Thoracic aorta (tissue), 2 donors: ENCODE data around the gene PAX2. TPM values are rescaled to one million over a fixed set of nuclear protein-coding genes. Genes with fewer than 3 reads are reported as not detected.

ENCODE experiments used
- ATAC-seq: fragments of 150-250 bp; one replicate; pipeline ENCODE4 v1.8.0; 2017; ENCODE audit warnings: low read depth; ENCODE audit not compliant: insufficient number of reproducible peaks, low FRiP score
- DNase-seq: peaks from one replicate; pipeline ENCODE4 v3.0.0-alpha.2; 2020; ENCODE audit warnings: low spot score
- H3K27ac ChIP-seq, 2 donors: fragments of 200-600 bp; sonication (generic); 1 replicate in 1 of 2; 2 replicates in 1 of 2; pipeline ENCODE4 v1.5.1; 2016; ENCODE audit warnings: mild to moderate bottlenecking in 2 of 2, moderate library complexity in 2 of 2
- H3K27me3 ChIP-seq: fragments of 200-600 bp; sonication (generic); replicated peaks from 2 replicates; pipeline ENCODE4 v1.6.0; 2016; ENCODE audit warnings: mild to moderate bottlenecking; ENCODE audit not compliant: insufficient read depth
- H3K36me3 ChIP-seq: fragments of 200-600 bp; sonication (generic); one replicate; pipeline ENCODE4 v1.5.1; 2016
- H3K4me1 ChIP-seq, 2 donors: fragments of 200-600 bp; sonication (generic); 1 replicate in 1 of 2; 2 replicates in 1 of 2; pipeline versions ENCODE4 v1.5.1 to v1.6.0; 2016; ENCODE audit warnings: low read depth in 2 of 2, mild to moderate bottlenecking in 1 of 2; ENCODE audit not compliant: control insufficient read depth in 1 of 2
- H3K4me3 ChIP-seq: fragments of 200-600 bp; sonication (generic); 2 replicates; pipeline ENCODE4 v1.5.1; 2016; ENCODE audit warnings: mild to moderate bottlenecking
- H3K9me3 ChIP-seq: fragments of 200-600 bp; sonication (generic); 2 replicates; pipeline ENCODE4 v1.5.1; 2016
- CTCF ChIP-seq: fragments of 200-600 bp; sonication (generic); IDR thresholded peaks from one replicate; pipeline ENCODE4 v1.5.1; 2019; ENCODE audit warnings: antibody characterized with exemption
- total RNA-seq, 2 donors: library from RNA; depleted of rRNA; stranded (reverse); fragments of >200 nt; gene quantifications; one replicate each; pipeline versions ENCODE4 v1.1.0 to v1.2.3, GENCODE V29; 2016

Gene PAX2
- total RNA-seq, 2 donors from 2014 or later: not detected

- Histone ChIP-seq H3K4me3 (no peak overlapping the region), H3K4me1 (no peaks in the 10 kb centered on the region), H3K9me3 (peaks cover 4% of the 10 kb centered on the region), H3K27ac (no peak overlapping the region), H3K27me3 (no peaks in the 10 kb centered on the region), H3K36me3 (no peaks in the 10 kb centered on the region)
- TF ChIP-seq CTCF: no peak
- no peak for DNase-seq
- no peak for ATAC-seq
These were observed 93.6 kb downstream of the PAX2 start for GRCh38 chr10:100838986-100839385.

GRCh38 chr10:100841528-100841927 is 96.1 kb downstream of the PAX2 start:
- Histone ChIP-seq H3K27me3 (peaks cover 7% of the 10 kb centered on the region), H3K9me3 (peaks cover 4% of the 10 kb centered on the region), H3K4me1 (no peaks in the 10 kb centered on the region), H3K27ac (no peak overlapping the region), H3K36me3 (no peaks in the 10 kb centered on the region), H3K4me3 (no peak overlapping the region)
- no peak for ATAC-seq
- DNase-seq: no peak
- no peak for TF ChIP-seq CTCF

GRCh38 chr10:100847440-100847839 is 102.1 kb downstream of the PAX2 start:
- H3K27ac ChIP-seq: no peak overlapping the region
- no peak for TF ChIP-seq CTCF
- H3K27me3 ChIP-seq: peaks cover 7% of the 10 kb centered on the region
- H3K4me3 ChIP-seq: no peak overlapping the region
- ATAC-seq (no peak), DNase-seq (no peak)
- no peaks in the 10 kb centered on the region for H3K36me3 ChIP-seq
- H3K4me1 ChIP-seq: no peaks in the 10 kb centered on the region
- no peaks in the 10 kb centered on the region for H3K9me3 ChIP-seq

- Histone ChIP-seq H3K9me3 (no peaks in the 10 kb centered on the region), H3K27me3 (peaks cover 7% of the 10 kb centered on the region), H3K27ac (no peak overlapping the region), H3K4me1 (no peaks in the 10 kb centered on the region), H3K36me3 (no peaks in the 10 kb centered on the region), H3K4me3 (no peak overlapping the region)
- no peak for TF ChIP-seq CTCF
- DNase-seq: no peak
- no peak for ATAC-seq
These were observed 103.4 kb downstream of the PAX2 start for GRCh38 chr10:100848770-100849169.

- no peak overlapping the region for H3K27ac ChIP-seq
These were observed 112.9 kb downstream of the PAX2 start for GRCh38 chr10:100858261-100858660.

More at GRCh38 chr10:100858261-100858660, 112.9 kb downstream of the PAX2 start:
- TF ChIP-seq CTCF: no peak
- ATAC-seq (no peak), DNase-seq (no peak)
- Histone ChIP-seq H3K9me3 (no peaks in the 10 kb centered on the region), H3K36me3 (no peaks in the 10 kb centered on the region), H3K27me3 (peaks cover 6% of the 10 kb centered on the region), H3K4me3 (no peak overlapping the region), H3K4me1 (no peaks in the 10 kb centered on the region)
